ENCODE results near the gene SLC19A3. TPM values are rescaled to one million over a fixed set of nuclear protein-coding genes. Genes with fewer than 3 reads are reported as not detected.
A peak's percentile ranks its signal among the peaks of the same experiment; 100 is the strongest.
"Not testable (repeated sequence)": the region's sequence is repeated elsewhere in the genome, so short reads cannot be mapped to it uniquely, and the experiment has no call there.

The SLC19A3 gene
- not detected for polyA plus RNA-seq (2012; ENCODE audit: insufficient read depth, insufficient read length)

- no peak within 1 kb of the TSS for H3K4me3 ChIP-seq (ENCODE audit: low read length)
- DNase-seq (ENCODE audit: low read depth, low spot score) = no peak
These were observed at the start of gene SLC19A3 for GRCh38 chr2:227717687-227718567. Gene SLC19A3, minus strand, starts transcription at chr2:227718028. Its CDS starts 15,710 bp downstream, at chr2:227702318.

GRCh38 chr2:227766373-227766883 lies 48.6 kb upstream of the SLC19A3 start:
- H3K4me3 ChIP-seq (ENCODE audit: low read length) = no peak overlapping the region
- DNase-seq (ENCODE audit: low read depth, low spot score) = peak; percentile 28

- no peak overlapping the region for H3K4me3 ChIP-seq (ENCODE audit: low read length)
- DNase-seq (ENCODE audit: low read depth, low spot score) = no peak
These were observed 48.1 kb upstream of the SLC19A3 start for GRCh38 chr2:227765788-227766372.

DNA sequence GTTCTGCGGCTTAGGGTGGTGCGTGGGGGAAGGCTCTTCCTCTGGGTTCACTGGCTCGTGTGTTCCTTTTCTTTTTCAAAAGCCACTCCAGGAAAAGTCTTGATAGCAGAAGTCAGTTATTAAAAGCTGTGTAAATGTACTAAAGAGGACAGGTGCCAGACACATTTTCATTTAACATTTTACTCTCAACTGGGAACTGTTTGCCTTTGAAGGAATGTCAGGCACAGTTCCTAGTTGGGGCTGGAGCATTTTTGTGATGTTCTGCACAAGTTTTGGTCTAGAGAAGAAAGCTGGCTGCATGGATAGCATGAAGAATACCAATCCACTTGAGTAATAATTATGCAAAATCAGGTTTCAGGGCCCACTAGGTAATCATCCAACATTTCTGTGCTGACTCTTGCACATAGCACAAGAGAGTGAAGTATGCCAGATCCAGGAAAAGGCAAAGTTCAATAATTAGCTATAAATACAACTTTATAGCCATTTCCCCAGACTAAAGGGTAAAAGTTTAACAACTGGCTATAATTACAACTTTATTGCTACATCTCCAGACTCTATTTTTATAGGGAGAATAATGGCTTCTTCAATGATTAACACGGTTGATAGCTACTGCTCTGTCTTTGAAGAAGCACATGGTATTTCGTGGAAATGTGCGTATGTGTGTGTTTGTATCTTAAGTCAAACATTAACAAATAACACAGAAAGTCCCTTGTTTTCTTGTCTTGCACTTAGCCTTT lies 44.1 kb upstream of the SLC19A3 start:
- no peak for DNase-seq (ENCODE audit: low read depth, low spot score)
- no peak overlapping the region for H3K4me3 ChIP-seq (ENCODE audit: low read length)

GRCh38 chr2:227759411-227760118 lies 41.7 kb upstream of the SLC19A3 start:
- no peak for DNase-seq (ENCODE audit: low read depth, low spot score)
- H3K4me3 ChIP-seq (ENCODE audit: low read length) = no peak overlapping the region

- DNase-seq (ENCODE audit: low read depth, low spot score); H3K4me3 ChIP-seq (ENCODE audit: low read length): not testable (repeated sequence)
These were observed 38.4 kb upstream of the SLC19A3 start for GRCh38 chr2:227756261-227756660.

DNA sequence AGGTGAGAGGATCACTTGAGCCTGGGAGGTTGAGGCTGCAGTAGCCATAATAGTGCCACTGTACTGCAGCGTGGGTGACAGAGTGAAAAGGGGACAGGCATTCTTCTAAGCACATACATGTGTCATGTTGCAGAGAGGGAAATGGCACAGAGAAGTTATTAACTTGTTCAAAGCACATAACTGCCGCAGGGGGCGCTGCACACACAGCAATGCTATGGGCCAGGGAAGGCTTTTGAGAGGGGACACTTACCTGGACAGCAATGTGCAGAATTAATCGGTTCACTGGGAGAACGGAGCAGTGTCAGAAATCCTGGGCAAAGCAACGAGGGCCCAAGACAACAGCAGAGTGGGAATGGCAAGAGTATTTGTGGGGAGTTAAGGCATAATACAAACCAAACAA lies 30.3 kb upstream of the SLC19A3 start:
- no peak overlapping the region for H3K4me3 ChIP-seq (ENCODE audit: low read length)
- peak; percentile 7 for DNase-seq (ENCODE audit: low read depth, low spot score)

GRCh38 chr2:227745594-227745993 lies 27.8 kb upstream of the SLC19A3 start, which contains the start of gene SCYGR8:
Gene SCYGR8, plus strand, starts transcription at chr2:227745894. Its CDS starts 0 bp downstream, at chr2:227745894.
- H3K4me3 ChIP-seq (ENCODE audit: low read length) = no peak within 1 kb of the TSS
- no peak for DNase-seq (ENCODE audit: low read depth, low spot score)

GRCh38 chr2:227740705-227741104 lies 22.9 kb upstream of the SLC19A3 start:
- not testable (repeated sequence) for DNase-seq (ENCODE audit: low read depth, low spot score); H3K4me3 ChIP-seq (ENCODE audit: low read length)

GRCh38 chr2:227739351-227739750 lies 21.5 kb upstream of the SLC19A3 start:
- DNase-seq (ENCODE audit: low read depth, low spot score) = no peak

GRCh38 chr2:227728035-227728434 lies 10.2 kb upstream of the SLC19A3 start, which contains the start of gene SCYGR7:
Gene SCYGR7, plus strand, starts transcription at chr2:227728335. Its CDS starts 0 bp downstream, at chr2:227728335.
- H3K4me3 ChIP-seq (ENCODE audit: low read length) = no peak within 1 kb of the TSS
- no peak for DNase-seq (ENCODE audit: low read depth, low spot score)

More at GRCh38 chr2:227739351-227739750, 21.5 kb upstream of the SLC19A3 start:
- H3K4me3 ChIP-seq (ENCODE audit: low read length) = no peak overlapping the region

- peak; percentile 17 for DNase-seq (ENCODE audit: low read depth, low spot score)
- H3K4me3 ChIP-seq (ENCODE audit: low read length) = no peak within 1 kb of the TSS
These were observed 6.7 kb upstream of the SLC19A3 start, which contains the start of gene SCYGR6 for GRCh38 chr2:227724394-227725039. Gene SCYGR6, minus strand, starts transcription at chr2:227724757. Its CDS starts 0 bp downstream, at chr2:227724757.

- not testable (repeated sequence) for DNase-seq (ENCODE audit: low read depth, low spot score); H3K4me3 ChIP-seq (ENCODE audit: low read length)
These were observed 5.0 kb upstream of the SLC19A3 start for GRCh38 chr2:227722821-227723220.

DNA sequence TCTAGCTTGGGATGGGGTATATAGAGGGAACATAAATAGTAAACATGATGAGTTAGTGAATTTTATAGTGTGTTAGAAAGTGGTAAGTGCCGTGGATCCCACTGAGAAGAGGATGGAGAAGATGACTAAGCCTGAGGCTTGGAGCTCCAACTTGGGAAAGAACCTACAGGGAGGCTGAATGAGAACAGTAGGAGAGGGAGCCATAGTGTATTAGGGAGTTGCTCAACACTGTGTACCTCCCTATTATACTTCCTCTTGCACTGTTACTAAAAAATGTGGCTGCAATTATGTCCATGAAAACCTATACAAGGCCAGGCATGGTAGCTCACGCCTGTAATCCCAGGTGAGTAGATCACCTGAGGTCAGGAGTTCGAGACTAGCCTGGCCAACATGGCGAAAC lies 2.9 kb upstream of the SLC19A3 start:
- no peak for DNase-seq (ENCODE audit: low read depth, low spot score)
- H3K4me3 ChIP-seq (ENCODE audit: low read length) = no peak overlapping the region

- no peak overlapping the region for H3K4me3 ChIP-seq (ENCODE audit: low read length)
- no peak for DNase-seq (ENCODE audit: low read depth, low spot score)
These were observed 1.8 kb upstream of the SLC19A3 start for GRCh38 chr2:227719641-227720040.

DNA sequence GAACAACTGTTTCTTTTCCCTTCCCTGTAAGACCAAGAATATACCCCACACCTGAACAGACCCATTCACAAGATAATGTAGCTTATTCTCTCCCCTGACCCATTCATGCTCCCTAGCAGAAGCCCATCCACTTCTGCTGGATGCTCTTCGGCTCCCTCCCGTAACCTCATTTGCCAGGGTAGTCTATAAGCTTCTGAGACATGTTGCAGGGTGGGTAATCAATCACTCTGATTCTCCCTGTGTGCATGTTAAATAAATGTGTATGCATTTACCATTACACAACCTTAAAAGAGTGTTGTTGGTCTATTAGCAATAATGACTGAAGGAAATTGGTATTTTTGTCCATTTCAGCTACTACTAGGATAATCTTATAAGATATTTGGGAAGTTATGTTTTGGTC lies 1.3 kb downstream of the SLC19A3 start:
- DNase-seq (ENCODE audit: low read depth, low spot score) = no peak
- H3K4me3 ChIP-seq (ENCODE audit: low read length) = no peak overlapping the region

- H3K4me3 ChIP-seq (ENCODE audit: low read length) = no peak overlapping the region
- DNase-seq (ENCODE audit: low read depth, low spot score) = no peak
These were observed 4.5 kb downstream of the SLC19A3 start for GRCh38 chr2:227713291-227713690.

DNA sequence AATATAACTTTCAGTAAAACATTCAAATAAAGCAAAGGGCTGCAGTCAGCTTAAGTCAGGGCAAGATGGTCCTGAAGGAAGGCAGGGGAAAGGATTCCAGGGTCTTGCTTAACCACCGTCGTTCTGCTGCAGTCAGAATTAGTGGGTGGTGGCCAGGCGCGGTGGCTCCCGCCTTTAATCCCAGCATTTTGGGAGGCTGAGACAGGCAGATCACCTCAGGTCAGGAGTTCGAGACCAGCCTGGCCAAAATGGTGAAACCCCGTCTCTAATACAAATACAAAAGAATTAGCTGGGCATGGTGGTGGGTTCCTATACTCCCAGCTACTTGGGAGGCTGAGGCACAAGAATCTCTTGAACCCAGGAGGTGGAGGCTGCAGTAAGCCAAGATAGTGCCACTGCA lies 6.8 kb downstream of the SLC19A3 start:
- no peak for DNase-seq (ENCODE audit: low read depth, low spot score)
- H3K4me3 ChIP-seq (ENCODE audit: low read length) = no peak overlapping the region

Measured in Jurkat, Clone E6-1 (cell line).